ENCODE measurements around the gene TRMT112. TPM values are rescaled to one million over a fixed set of nuclear protein-coding genes. Genes with fewer than 3 reads are reported as not detected.

The TRMT112 gene
- total and polyA plus RNA-seq, 2 of the 4 experiments (the other 2 are of a cell fraction): 173 to 202 TPM

DNA sequence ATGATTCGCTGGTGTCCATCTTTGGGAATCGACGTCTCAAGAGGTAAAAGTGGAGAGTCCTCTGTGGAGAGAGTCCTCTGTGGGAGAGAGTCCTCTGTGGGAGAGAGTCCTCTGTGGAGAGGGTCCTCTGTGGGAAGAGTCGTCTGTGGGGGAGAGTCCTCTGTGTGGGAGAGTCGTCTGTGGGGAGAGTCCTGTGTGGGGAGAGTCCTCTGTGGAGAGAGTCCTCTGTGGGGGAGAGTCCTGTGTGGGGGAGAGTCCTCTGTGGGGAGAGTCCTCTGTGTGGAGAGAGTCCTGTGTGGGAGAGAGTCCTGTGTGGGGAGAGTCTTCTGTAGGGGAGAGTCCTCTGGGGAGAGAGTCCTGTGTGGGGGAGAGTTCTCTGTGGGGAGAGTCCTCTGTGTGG lies 3.7 kb upstream of the TRMT112 start:
- no peak overlapping the region for H4K5ac ChIP-seq (ENCODE audit: low read depth, low read length)
- no peak overlapping the region for H3K27ac ChIP-seq (ENCODE audit: insufficient read depth, low read length)
- dilution Hi-C loops (cut with HindIII; ENCODE audit: low sequenced_read_pairs, unreplicated experiment): no loop called here
- no peak overlapping the region for H3K4me2 ChIP-seq (ENCODE audit: low read depth, low read length)
- H3K4me1 ChIP-seq (ENCODE audit: control insufficient read depth, insufficient read depth, low read length): peaks cover 10% of the 10 kb centered on the region
- no peak overlapping the region for H3K23ac ChIP-seq (ENCODE audit: low read depth, low read length)
- H2AK5ac ChIP-seq (ENCODE audit: low read depth, low read length): no peak overlapping the region
- CTCF ChIA-PET: no interaction called here
- no peak overlapping the region for H2AK9ac ChIP-seq (replicated peaks; ENCODE audit: low read depth, low read length, poor library complexity)
- BruUV-seq (replicated peaks): no TSS peak
- no peak overlapping the region for H3K14ac ChIP-seq (replicated peaks; ENCODE audit: low read depth, low read length)
- DNase-seq (no peak), ATAC-seq (ENCODE audit: low read depth) (no peak)
- no peak overlapping the region for H3K9ac ChIP-seq (ENCODE audit: low read depth, low read length)
- in situ Hi-C loops (cut with MboI; ENCODE audit: low sequenced_read_pairs): no loop called here
- no peak overlapping the region for H3K18ac ChIP-seq (ENCODE audit: low read depth, low read length)
- intact Hi-C loops (cut with micrococcal nuclease): no loop called here
- peaks cover 7 to 31% of the 10 kb centered on the region in 2 experiments for H3K79me1 ChIP-seq (ENCODE audit: low read depth in 1 of 2, low read length in 2 of 2)
- H2BK20ac ChIP-seq (ENCODE audit: low read depth, low read length): no peak overlapping the region
- no peak for TF ChIP-seq CHD1 (IDR thresholded peaks at IDR 0.05; ENCODE audit: low read depth, low read length)
- TF ChIP-seq, protein P1, sequence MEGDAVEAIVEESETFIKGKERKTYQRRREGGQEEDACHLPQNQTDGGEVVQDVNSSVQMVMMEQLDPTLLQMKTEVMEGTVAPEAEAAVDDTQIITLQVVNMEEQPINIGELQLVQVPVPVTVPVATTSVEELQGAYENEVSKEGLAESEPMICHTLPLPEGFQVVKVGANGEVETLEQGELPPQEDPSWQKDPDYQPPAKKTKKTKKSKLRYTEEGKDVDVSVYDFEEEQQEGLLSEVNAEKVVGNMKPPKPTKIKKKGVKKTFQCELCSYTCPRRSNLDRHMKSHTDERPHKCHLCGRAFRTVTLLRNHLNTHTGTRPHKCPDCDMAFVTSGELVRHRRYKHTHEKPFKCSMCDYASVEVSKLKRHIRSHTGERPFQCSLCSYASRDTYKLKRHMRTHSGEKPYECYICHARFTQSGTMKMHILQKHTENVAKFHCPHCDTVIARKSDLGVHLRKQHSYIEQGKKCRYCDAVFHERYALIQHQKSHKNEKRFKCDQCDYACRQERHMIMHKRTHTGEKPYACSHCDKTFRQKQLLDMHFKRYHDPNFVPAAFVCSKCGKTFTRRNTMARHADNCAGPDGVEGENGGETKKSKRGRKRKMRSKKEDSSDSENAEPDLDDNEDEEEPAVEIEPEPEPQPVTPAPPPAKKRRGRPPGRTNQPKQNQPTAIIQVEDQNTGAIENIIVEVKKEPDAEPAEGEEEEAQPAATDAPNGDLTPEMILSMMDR (conservative IDR thresholded peaks at IDR 0.05; ENCODE audit: low read depth, low read length): no peak
- TF ChIP-seq MAFK (IDR thresholded peaks at IDR 0.05; ENCODE audit: low read depth, low read length): no peak
- TF ChIP-seq, protein P2, sequence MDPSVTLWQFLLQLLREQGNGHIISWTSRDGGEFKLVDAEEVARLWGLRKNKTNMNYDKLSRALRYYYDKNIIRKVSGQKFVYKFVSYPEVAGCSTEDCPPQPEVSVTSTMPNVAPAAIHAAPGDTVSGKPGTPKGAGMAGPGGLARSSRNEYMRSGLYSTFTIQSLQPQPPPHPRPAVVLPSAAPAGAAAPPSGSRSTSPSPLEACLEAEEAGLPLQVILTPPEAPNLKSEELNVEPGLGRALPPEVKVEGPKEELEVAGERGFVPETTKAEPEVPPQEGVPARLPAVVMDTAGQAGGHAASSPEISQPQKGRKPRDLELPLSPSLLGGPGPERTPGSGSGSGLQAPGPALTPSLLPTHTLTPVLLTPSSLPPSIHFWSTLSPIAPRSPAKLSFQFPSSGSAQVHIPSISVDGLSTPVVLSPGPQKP (IDR thresholded peaks at IDR 0.05; ENCODE audit: borderline replicate concordance, low read depth, low read length): no peak
- no peak for TF ChIP-seq BHLHE40 (IDR thresholded peaks at IDR 0.05; ENCODE audit: low read depth, low read length)
- TF ChIP-seq, protein P3, sequence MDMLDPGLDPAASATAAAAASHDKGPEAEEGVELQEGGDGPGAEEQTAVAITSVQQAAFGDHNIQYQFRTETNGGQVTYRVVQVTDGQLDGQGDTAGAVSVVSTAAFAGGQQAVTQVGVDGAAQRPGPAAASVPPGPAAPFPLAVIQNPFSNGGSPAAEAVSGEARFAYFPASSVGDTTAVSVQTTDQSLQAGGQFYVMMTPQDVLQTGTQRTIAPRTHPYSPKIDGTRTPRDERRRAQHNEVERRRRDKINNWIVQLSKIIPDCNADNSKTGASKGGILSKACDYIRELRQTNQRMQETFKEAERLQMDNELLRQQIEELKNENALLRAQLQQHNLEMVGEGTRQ (IDR thresholded peaks at IDR 0.05; ENCODE audit: low read depth, low read length): no peak
- no peak for TF ChIP-seq MXI1 (IDR thresholded peaks at IDR 0.05; ENCODE audit: borderline replicate concordance, low read depth, low read length)
- TF ChIP-seq RCOR1 (IDR thresholded peaks at IDR 0.05; ENCODE audit: insufficient replicate concordance, low read length): no peak
- no peak for TF ChIP-seq MAZ (IDR thresholded peaks at IDR 0.05; ENCODE audit: borderline replicate concordance, low read depth, low read length)
- no peak for TF ChIP-seq SMC3 (IDR thresholded peaks at IDR 0.05; ENCODE audit: low read depth, low read length)
- no peak for TF ChIP-seq RAD21 (IDR thresholded peaks at IDR 0.05; ENCODE audit: low read length)
- TF ChIP-seq CEBPB (IDR thresholded peaks at IDR 0.05; ENCODE audit: low read depth, low read length): no peak
- no peak for TF ChIP-seq RFX5 (IDR thresholded peaks at IDR 0.05; ENCODE audit: low read depth, low read length)
- TF ChIP-seq NFE2L2 (IDR thresholded peaks at IDR 0.05; ENCODE audit: low read depth, low read length): no peak
- no peak for TF ChIP-seq POLR2A (IDR thresholded peaks at IDR 0.05; ENCODE audit: low read depth, low read length)
- TF ChIP-seq FOS (IDR thresholded peaks at IDR 0.05; ENCODE audit: low read depth, low read length): no peak
- H4K91ac ChIP-seq (ENCODE audit: insufficient read depth, low read depth, low read length): no peak overlapping the region
- no peak overlapping the region for H2AFZ ChIP-seq (replicated peaks; ENCODE audit: low read length, poor library complexity)
- peaks cover 14% of the 10 kb centered on the region for H3K9me1 ChIP-seq (ENCODE audit: insufficient read depth, low read length)
- H3K56ac ChIP-seq (ENCODE audit: extremely low read depth, insufficient read depth, low read length): no peak overlapping the region
- H2BK120ac ChIP-seq (ENCODE audit: low read depth, low read length): no peak overlapping the region
- peaks cover 24% of the 10 kb centered on the region for H3K36me3 ChIP-seq (ENCODE audit: control insufficient read depth, insufficient read depth, low read length)
- 92% methylated on average over 2 of the region's 5 CpGs; no CpG with 5 or more reads in 1 of the 2 experiments for WGBS, 2 experiments (ENCODE audit: extremely low coverage in 2 of 2, insufficient read length in 1 of 2)
- no peak overlapping the region for H3K4ac ChIP-seq (ENCODE audit: low read depth, low read length)
- no peaks in the 10 kb centered on the region for H3K27me3 ChIP-seq (ENCODE audit: control insufficient read depth, insufficient read depth, low read length)
- POLR2A ChIA-PET (ENCODE audit: unreplicated experiment): no interaction called here
- H3K4me3 ChIP-seq (ENCODE audit: insufficient read depth, low read depth, low read length): no peak overlapping the region
- no peak overlapping the region for H4K8ac ChIP-seq (ENCODE audit: low read depth in 2 of 2, low read length in 2 of 2)
- no peak overlapping the region for H2BK15ac ChIP-seq (ENCODE audit: low read depth, low read length)
- H2BK5ac ChIP-seq (ENCODE audit: low read depth, low read length, poor library complexity, severe bottlenecking): no peak overlapping the region
- no peaks in the 10 kb centered on the region for H3K9me3 ChIP-seq (ENCODE audit: control insufficient read depth, insufficient read depth, low read length)
- no peaks in the 10 kb centered on the region; the same call in 1 of the 2 replicates for H4K20me1 ChIP-seq (ENCODE audit: insufficient read depth, low read length)

Data from IMR-90 (cell line).